ENCODE results near the gene NEURL1.

DNA sequence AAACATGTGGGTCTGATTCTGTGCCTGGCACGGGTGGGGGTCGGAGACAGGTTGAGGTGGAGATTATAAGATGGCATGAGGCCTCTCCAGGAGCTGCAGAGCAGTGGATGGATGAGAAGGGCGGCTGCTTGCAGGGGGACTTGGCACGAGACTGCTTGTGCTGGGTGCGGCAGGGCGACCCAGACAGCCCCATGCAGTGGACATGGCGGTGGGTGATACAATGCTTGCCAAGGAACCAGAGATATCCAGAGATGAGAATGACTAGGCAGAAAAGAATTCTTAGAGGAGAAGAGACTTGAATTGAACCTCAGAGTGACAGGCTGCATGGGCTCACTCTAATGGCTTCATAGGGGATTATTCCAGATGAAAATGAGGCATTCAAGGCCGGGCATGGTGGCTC is 145.4 kb downstream of the NEURL1 start:
- TF ChIP-seq, protein P1, sequence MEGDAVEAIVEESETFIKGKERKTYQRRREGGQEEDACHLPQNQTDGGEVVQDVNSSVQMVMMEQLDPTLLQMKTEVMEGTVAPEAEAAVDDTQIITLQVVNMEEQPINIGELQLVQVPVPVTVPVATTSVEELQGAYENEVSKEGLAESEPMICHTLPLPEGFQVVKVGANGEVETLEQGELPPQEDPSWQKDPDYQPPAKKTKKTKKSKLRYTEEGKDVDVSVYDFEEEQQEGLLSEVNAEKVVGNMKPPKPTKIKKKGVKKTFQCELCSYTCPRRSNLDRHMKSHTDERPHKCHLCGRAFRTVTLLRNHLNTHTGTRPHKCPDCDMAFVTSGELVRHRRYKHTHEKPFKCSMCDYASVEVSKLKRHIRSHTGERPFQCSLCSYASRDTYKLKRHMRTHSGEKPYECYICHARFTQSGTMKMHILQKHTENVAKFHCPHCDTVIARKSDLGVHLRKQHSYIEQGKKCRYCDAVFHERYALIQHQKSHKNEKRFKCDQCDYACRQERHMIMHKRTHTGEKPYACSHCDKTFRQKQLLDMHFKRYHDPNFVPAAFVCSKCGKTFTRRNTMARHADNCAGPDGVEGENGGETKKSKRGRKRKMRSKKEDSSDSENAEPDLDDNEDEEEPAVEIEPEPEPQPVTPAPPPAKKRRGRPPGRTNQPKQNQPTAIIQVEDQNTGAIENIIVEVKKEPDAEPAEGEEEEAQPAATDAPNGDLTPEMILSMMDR (IDR thresholded peaks at IDR 0.05) = no peak
- TF ChIP-seq EP300 (IDR thresholded peaks at IDR 0.05) = no peak
- TF ChIP-seq POLR2A (IDR thresholded peaks at IDR 0.05) = no peak

Measured in tibial nerve (tissue), 4 donors.